MM.1S (cell line): ENCODE measurements around the gene TANC1.

ENCODE experiments used
- CTCF ChIP-seq: fragments of 300-600 bp; sonication (generic); IDR thresholded peaks from 2 replicates; pipeline ENCODE4 v1.5.1; 2016; ENCODE audit warnings: antibody characterized with exemption, low read length, mixed read lengths
- EZH2 ChIP-seq: fragments of 300-600 bp; sonication (generic); optimal IDR thresholded peaks from 2 replicates; pipeline ENCODE3; 2017; ENCODE audit warnings: low read depth, mild to moderate bottlenecking, antibody characterized with exemption, low read length, mixed read lengths

GRCh38 chr2:158979772-158980171 is 11.3 kb downstream of the TANC1 start:
- TF ChIP-seq CTCF (no peak), EZH2 (no peak)
